GM18870 (cell line): ENCODE measurements around the gene LRP10.
"Not testable (repeated sequence)": the region's sequence is repeated elsewhere in the genome, so short reads cannot be mapped to it uniquely, and the experiment has no call there.

Experiments
- ATAC-seq: cut with Tn5 transposase; IDR thresholded peaks from one replicate; pipeline ENCODE4 v1.9.1; 2021; ENCODE audit warnings: moderate library complexity; ENCODE audit not compliant: unreplicated experiment

The LRP10 gene

DNA sequence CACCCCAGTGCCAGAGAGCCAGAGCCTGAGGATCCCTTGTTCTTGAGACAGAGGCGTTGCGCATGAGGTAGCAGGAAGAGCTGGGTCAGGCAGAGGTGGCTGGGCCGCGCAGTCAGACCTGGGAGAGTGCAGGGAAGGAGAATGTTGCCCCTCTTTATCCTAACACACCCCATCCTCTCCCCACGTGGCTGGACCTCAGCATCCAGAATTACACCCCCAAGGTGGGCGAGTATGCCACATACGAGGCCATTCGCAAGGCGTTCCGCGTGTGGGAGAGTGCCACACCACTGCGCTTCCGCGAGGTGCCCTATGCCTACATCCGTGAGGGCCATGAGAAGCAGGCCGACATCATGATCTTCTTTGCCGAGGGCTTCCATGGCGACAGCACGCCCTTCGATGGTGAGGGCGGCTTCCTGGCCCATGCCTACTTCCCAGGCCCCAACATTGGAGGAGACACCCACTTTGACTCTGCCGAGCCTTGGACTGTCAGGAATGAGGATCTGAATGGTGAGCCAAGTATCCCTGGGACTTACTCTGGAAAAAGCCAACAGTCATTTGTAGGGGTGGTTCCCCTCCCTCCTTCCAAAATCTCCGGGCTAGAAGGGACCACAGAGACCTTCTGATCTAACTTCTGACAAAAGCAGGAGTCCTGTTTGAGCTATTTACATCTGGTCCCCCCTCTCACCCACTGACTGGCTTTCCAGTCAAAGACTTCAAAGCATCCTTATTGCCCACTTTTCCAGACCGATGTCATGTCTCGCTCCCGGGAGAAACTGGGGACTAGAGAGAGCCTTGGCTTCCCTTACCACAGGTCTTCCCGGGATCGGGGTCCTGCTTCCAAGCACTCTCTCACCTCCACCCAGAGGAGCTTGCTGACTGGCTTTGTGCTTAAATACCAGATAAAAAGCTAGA lies 29.1 kb upstream of the LRP10 start:
- ATAC-seq: no peak

DNA sequence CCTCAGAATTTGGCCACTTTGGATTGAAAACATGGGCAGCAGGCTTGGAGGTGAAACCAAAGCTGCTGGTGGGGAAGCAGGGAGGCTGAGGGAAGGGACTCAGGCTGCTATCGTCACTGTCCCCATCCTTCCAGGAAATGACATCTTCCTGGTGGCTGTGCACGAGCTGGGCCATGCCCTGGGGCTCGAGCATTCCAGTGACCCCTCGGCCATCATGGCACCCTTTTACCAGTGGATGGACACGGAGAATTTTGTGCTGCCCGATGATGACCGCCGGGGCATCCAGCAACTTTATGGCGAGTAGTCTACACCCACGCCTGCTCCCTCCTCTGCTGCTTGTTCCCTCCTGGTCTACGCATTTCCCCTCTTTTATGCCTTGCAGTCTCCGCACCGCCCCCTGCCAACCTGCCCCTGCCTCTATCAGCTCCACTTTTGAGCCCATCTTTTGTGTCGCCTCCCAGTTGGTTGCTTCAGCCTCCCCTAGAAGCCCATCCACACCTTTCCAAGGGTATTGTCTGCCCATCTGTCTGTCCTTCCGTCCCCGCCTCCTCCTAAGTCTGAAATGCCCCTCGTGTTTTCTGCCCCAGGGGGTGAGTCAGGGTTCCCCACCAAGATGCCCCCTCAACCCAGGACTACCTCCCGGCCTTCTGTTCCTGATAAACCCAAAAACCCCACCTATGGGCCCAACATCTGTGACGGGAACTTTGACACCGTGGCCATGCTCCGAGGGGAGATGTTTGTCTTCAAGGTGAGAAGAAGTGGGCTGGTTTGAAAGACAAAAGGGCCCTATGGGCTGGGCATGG lies 28.2 kb upstream of the LRP10 start:
- no peak for ATAC-seq

DNA sequence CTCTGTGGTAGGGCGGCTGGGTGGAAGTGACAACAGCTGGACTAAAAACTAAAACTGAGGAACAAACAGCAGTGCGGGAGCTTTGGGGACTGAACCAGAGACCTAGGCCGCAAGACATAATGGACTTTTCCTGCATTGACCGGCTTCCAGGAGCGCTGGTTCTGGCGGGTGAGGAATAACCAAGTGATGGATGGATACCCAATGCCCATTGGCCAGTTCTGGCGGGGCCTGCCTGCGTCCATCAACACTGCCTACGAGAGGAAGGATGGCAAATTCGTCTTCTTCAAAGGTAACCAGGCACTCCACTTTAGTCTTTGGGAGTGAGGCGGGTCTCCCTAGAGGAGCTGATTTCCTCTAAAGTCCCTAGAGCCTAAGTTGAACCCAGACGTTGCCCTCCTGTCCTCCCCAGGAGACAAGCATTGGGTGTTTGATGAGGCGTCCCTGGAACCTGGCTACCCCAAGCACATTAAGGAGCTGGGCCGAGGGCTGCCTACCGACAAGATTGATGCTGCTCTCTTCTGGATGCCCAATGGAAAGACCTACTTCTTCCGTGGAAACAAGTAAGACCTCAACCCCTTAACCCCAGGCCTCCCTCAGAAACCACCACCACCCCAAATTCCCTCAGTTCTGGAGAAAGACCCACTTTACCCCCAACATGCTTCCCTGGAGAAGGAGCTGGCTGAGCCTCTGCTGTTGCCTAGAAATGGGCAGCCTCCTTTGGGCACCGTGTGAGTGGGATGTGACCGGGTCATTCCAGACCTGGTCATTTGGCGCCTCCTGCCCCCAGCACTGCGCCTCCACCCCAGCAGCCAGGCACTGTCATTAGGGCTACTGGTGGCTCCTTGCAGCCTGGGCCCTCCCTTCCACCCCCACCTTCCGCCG lies 27.1 kb upstream of the LRP10 start:
- ATAC-seq: no peak

DNA sequence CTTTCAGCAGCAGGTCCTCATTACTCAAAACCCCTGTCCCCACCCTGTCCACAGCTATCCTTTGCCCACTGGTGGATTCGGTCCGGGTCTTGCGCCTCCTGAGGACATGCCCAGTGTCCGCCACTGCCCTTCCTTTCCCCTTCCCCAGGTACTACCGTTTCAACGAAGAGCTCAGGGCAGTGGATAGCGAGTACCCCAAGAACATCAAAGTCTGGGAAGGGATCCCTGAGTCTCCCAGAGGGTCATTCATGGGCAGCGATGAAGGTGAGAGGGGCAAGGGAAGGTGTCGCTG lies 26.5 kb upstream of the LRP10 start:
- ATAC-seq: no peak

DNA sequence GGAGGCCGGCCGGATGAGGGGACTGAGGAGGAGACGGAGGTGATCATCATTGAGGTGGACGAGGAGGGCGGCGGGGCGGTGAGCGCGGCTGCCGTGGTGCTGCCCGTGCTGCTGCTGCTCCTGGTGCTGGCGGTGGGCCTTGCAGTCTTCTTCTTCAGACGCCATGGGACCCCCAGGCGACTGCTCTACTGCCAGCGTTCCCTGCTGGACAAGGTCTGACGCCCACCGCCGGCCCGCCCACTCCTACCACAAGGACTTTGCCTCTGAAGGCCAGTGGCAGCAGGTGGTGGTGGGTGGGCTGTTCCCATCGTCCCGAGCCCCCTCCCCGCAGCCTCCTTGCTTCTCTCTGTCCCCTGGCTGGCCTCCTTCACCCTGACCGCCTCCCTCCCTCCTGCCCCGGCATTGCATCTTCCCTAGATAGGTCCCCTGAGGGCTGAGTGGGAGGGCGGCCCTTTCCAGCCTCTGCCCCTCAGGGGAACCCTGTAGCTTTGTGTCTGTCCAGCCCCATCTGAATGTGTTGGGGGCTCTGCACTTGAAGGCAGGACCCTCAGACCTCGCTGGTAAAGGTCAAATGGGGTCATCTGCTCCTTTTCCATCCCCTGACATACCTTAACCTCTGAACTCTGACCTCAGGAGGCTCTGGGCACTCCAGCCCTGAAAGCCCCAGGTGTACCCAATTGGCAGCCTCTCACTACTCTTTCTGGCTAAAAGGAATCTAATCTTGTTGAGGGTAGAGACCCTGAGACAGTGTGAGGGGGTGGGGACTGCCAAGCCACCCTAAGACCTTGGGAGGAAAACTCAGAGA lies 25.5 kb upstream of the LRP10 start:
- no peak for ATAC-seq

DNA sequence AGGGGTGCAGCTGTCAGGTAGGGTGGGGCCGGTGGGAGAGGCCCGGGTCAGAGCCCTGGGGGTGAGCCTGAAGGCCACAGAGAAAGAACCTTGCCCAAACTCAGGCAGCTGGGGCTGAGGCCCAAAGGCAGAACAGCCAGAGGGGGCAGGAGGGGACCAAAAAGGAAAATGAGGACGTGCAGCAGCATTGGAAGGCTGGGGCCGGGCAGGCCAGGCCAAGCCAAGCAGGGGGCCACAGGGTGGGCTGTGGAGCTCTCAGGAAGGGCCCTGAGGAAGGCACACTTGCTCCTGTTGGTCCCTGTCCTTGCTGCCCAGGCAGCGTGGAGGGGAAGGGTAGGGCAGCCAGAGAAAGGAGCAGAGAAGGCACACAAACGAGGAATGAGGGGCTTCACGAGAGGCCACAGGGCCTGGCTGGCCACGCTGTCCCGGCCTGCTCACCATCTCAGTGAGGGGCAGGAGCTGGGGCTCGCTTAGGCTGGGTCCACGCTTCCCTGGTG lies 24.7 kb upstream of the LRP10 start:
- ATAC-seq: no peak

DNA sequence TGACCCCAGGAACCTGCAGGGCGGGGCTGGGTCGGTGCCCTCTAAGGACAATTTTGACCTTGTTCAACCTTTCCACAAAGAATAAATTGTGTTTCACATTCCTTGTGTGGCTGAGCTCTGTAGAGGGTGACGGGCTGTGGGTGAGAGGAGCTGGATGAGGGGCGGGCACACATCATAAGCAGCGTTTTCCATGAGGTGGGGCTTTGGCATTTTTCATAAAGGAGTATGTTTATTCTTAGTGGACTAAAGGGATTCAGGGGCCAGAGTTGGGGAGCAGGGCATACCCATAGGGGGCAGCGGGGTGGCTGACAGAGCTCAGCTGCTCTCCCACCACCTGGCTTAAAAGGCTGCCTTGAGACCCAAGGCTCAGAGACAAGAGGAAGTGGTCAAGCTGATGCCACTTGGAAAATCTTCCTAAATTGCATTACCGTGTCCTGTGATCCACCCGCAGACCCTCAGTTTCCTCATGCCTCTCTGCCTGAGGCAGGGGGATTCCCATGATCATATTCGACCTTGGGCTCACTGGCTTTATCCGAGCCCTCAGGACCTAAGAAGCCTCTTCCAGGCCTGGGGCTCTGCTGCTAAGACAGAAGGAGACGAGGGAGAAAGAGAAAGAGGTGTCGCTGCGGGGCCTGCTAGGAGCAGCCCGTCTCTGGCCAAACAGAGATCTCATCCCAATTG lies 23.7 kb upstream of the LRP10 start:
- no peak for ATAC-seq

DNA sequence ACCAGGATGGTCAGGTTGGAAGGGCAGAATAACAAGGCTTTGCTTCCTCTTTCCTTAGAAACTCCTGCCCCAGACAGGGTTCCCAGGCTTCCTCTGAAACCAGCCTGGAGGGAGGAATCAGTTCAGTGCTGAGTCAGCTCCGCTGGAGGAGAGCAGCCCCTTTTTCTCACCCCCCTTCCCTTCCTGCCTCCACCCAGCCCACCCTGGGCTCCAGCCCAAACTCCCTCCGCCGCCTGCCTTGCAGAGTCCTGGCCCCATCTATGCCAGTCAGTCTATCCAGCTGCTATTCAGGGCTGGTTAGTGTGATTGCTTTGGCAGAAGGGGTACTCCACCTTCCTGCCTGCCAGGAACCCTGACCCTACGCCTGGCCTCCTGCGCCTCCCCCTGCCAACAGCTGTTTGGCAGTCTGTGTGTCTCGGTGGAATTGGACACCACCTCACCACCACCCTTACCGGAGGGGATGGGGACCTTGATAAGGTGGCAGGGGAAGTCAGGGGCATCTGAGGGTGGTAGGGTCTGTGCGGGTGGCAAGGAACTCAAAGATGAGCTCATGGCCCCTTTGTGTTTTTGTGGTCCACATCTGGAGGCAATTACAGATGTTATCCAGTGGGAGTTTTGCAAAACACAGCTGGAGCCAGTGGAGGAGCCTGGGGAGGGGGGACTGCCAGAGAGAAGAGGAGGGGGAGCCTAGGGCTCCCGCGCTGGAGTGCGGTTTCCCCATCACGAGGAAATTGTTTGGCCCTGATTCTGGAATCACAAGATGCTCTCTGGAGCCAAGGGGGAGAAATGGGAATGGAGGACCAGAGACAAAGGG lies 23.0 kb upstream of the LRP10 start:
- ATAC-seq: no peak

DNA sequence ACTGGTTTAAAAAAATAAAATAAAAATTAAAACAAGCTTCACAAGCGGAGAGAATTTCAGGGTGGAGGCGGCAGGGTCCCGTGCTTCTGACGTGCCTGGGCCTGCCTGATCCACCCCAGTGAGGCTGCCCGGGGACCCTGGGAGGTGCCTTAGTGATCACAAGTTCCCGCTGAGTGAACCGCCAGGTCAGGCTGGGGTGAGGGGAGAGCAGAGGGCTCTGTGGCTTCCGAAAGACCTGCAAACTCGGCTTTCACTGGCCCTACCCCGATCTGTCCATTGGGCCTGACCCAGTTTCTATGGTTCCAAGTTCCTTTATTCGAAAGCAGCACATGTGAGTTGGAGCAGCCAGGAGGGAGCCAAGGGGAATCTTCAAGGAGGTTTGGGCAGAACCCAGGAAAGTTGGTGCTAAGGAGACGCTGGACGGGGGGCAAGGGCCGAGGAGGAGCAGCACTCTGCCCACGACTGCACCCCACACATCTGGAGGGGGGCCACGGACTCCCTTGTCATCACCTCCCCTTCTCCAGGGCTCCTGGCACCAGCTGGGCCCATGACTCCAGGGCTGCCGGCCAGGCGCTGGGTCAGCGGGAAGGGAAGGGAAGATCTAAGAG lies 22.2 kb upstream of the LRP10 start:
- no peak for ATAC-seq

DNA sequence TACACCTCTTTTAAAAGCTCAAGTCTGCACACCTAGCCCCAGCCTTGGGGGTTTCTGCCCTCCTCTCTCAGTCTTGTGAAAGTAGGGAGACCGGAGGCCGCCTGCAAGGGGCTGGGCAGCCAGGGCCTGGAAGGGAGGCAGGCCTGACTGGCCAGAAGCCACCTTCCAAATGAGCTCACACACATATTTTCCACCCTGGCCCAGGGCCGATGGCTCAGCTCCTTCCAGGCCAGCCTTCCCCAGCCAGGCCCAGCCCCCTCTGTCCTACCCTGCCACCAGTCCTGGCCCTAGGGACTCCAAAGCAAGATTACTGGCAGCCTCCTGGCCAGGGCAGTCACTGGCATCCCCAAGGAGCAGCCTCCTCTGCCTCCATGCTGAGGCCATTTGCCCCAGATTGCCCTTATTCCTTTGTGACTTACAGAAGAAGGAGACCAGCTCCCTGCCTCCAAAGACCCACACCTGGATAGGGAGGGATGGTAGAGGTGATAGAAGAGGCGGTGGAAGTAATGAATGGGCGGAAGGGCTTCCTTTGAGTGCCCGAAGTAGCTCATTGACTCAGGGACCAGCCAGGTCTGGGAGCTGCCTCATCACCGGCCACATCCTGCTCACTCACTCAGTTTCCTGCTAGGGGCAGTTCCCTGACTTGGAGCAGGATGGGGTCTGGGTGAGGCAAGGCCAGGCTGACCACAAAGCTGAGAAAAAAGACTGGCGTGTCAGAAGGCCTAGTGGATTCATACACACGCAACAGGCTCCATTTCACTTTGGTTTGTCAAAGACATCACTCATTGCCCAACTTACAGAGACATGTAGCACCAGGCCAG lies 20.4 kb upstream of the LRP10 start:
- no peak for ATAC-seq

DNA sequence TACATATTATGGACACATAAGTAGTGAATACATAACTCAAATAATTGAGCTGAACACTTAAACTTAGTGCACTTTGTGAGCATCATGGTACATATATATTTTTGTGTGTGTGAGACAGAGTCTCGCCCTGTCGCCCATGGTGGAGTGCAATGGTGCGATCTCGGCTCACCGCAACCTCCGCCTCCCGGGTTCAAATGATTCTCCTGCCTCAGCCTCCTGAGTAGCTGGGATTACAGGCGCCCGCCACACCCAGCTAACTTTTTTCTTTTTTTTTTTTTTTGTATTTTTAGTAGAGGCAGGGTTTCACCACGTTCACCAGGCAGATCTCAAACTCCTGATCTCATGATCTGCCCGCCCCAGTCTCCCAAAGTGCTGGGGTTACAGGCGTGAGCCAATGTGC lies 19.4 kb upstream of the LRP10 start:
- ATAC-seq: not testable (repeated sequence)

DNA sequence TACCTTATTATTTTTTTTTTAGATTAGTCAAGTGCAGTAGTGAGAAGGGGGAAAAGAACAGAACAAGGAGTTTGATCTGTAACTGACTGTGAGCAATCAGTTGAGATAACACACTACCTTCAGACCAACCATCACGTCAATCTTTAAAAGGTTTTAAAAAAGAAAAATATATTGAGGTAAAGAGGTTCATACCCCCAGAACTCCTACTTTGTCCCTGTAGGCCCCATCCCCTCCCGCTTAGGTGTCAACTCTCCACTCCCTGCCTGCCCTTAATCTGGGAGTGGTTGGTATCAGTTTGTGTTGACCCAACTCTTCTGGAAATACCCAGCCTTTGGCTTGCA lies 19.0 kb upstream of the LRP10 start:
- ATAC-seq: no peak

DNA sequence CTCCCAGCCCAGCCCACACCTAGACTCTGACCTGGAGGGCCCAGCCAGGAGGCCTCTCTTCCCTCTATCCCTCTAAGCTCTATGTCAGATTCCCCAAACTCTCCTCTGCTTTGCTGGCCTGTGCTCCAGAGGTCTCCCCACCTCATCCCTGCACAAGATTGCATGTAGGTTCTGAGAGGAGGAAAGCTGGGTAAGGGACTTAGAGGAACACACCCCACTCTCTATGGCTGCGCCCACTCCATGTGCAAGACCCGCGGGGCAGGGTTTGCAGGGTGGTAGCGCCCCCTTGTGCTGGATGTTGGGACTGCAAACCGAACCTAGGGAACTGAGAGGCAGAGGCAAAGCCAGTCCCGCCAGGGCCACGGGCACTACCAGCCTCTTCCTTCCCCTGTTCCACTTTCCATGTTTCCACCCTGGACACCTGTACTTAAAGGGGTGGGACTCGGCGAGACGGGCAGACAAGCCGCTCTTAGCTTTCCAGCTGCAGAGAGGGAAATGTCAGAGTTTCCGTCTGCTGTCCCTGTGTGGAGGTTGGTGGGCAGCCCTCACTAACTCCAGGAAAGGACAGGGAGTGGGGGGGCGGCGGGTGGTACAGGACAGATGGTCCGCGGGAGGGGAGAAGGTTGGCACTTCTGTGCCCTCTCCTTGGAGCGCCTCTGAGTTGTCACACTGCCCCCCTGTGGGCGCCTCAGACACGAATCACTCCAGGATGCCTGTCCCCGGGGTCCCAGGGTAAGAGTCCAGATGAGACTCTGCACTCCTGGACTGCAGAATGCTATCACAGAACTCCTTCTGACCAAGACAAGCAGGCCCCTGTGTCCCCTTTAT lies 18.4 kb upstream of the LRP10 start:
- ATAC-seq: no peak

DNA sequence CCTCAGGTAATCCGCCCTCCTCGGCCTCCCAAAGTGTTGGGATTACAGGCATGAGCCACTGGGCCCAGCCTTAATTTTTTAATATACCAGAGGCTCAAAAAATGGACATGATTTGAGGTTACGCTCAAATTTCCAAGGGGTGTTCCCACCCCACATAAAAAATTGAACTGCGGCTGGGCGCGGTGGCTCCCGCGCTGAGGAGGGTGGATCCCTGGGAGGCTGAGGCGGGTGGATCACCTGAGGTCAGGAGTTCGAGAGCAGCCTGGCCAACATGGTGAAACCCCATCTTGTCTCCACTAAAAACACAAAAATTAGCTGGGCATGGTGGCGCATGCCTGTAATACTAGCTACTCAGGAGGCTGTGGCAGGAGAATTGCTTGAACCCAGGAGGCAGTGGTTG lies 17.2 kb upstream of the LRP10 start:
- not testable (repeated sequence) for ATAC-seq

DNA sequence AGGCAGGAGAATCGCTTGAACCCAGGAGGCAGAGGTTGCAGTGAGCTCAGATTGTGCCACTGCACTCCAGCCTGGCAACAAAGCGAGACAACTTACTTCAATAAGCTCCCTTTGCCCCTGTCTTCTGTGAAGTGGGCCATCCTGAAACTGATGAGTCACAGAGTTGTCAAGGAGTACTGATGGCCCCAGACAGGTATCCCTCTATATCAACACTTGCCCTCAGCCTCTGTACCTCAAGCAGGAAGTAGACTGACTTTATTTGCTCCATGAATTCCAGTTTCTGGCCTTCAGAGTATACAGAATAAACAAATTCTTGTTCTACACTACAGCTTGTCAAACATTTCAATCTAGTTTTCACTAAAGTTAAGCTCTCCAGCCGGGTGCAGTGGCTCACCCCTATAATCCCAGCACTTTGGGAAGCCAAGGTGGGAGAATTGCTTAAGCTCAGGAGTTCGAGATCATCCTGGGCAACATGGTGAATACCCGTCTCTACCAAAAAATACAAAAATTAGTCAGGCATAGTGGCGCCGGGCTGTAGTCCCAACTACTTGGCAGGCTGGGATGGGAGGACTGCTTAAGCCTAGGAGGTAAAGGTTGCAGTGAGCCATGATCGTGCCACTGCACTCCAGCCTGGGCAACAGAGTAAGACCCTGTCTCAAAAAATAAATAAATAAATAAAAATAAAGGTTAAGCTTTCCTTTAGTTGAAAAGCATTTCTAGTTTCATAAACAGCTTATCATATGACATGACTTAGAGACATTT lies 16.4 kb upstream of the LRP10 start:
- ATAC-seq: no peak

DNA sequence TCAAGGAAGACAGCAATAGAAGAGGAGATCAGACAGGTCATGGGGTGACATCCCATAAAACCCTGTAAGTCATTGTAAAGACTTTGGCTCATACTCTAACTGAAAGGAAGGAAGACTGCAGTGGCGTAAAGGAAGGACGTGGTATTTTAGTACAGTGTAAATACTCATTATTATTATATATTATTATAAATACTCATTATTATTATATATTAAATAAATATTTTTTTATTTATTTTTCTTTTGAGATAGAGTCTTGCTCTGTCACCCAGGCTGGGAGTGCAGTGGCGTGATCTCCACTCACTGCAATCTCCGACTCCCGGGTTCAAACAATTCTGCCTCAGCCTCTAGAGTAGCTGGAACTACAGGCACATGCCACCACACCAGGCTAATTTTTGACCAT lies 15.1 kb upstream of the LRP10 start:
- ATAC-seq: no peak
